Stomach (tissue), 9 donors: ENCODE data around the gene CRABP1. TPM values are rescaled to one million over a fixed set of nuclear protein-coding genes. Genes with fewer than 3 reads are reported as not detected.

Source experiments
- DNase-seq, 2 donors: peaks; one replicate each; pipeline versions ENCODE4 v3.0.0 to v3.0.0-alpha.2; 2013 to 2019
- H3K27ac ChIP-seq, 5 donors: fragments of 200-600 bp in 4 of 5; sonication (generic) in 4 of 5; one replicate each; pipeline ENCODE4 v1.5.1; 2013 to 2019; ENCODE audit warnings: mild to moderate bottlenecking in 1 of 5, moderate library complexity in 1 of 5
- H3K27me3 ChIP-seq, 3 donors: fragments of 200-600 bp; sonication (generic); one replicate each; pipeline ENCODE4 v1.5.1; 2017 to 2019; ENCODE audit warnings: mixed run types in 1 of 3
- H3K36me3 ChIP-seq, 4 donors: fragments of 200-600 bp; sonication (generic); 1 replicate in 3 of 4; 2 replicates in 1 of 4; pipeline ENCODE4 v1.5.1; 2016 to 2019
- H3K4me1 ChIP-seq, 4 donors: fragments of 200-600 bp; sonication (generic); one replicate each; pipeline ENCODE4 v1.5.1; 2016 to 2019
- H3K4me3 ChIP-seq, 4 donors: fragments of 200-600 bp; sonication (generic) in 3 of 4; one replicate each; pipeline ENCODE4 v1.5.1; 2016 to 2019; ENCODE audit warnings: mild to moderate bottlenecking in 1 of 4
- H3K9me3 ChIP-seq, 4 donors: fragments of 200-600 bp; sonication (generic); one replicate each; pipeline ENCODE4 v1.5.1; 2016 to 2019
- CTCF ChIP-seq, 7 experiments: fragments of 450-650 bp in 4 of 7; fragments of 200-600 bp in 3 of 7; sonication (generic) in 3 of 7; IDR thresholded peaks; one replicate each; pipeline ENCODE4 v1.5.1; 2016 to 2019; ENCODE audit warnings: antibody characterized with exemption in 7 of 7, control low read depth in 2 of 7, mild to moderate bottlenecking in 1 of 7
- EP300 ChIP-seq: sonication (generic); formaldehyde crosslinking; IDR thresholded peaks from one replicate; pipeline ENCODE4 v1.6.1; 2017; ENCODE audit warnings: antibody characterized with exemption
- POLR2A ChIP-seq, 4 donors: fragments of 450-650 bp; IDR thresholded peaks; one replicate each; pipeline ENCODE4 v1.6.1; 2016; ENCODE audit warnings: antibody characterized with exemption in 4 of 4, control low read depth in 2 of 4, mild to moderate bottlenecking in 1 of 4, moderate library complexity in 1 of 4
- POLR2AphosphoS5 ChIP-seq, 3 donors: sonication (generic); formaldehyde crosslinking; IDR thresholded peaks; one replicate each; pipeline ENCODE4 v1.6.1; 2016; ENCODE audit warnings: antibody characterized with exemption in 3 of 3
- whole genome bisulfite sequencing, 5 donors: extraction: QIAGEN DNeasy Blood & Tissue Kit in 3 of 5; methylation state at CpG; one replicate each; pipeline versions ENCODE4 v1.1.5 to v1.1.7; 2013 to 2018; 5-methylcytosine and 5-hydroxymethylcytosine counted together
- intact Hi-C: fragments of 100-400 bp; cut with DNase I; formaldehyde crosslinking; loops from one replicate; pipeline ENCODE4 v1.15.1; 2023; ENCODE audit warnings: low total_unique reads
- polyA plus RNA-seq, 3 donors: library from polyadenylated mRNA; stranded (reverse); fragments of 200-250 nt; gene quantifications; one replicate each; pipeline ENCODE4 v1.2.3, GENCODE V29; 2013
- total RNA-seq, 5 donors: library from RNA; depleted of rRNA; stranded (reverse); fragments of >200 nt; gene quantifications; one replicate each; pipeline versions ENCODE4 v1.1.0 to v1.2.3, GENCODE V29; 2014 to 2016
- donor health status: healthy with polysubstance abuse.
- donor health status: Bipolar disorder and iron deficiency.
- donor health status: healthy.

CRABP1 gene
- total and polyA plus RNA-seq, 8 donors = 0.62 to 4.9 (median 2.8) TPM; not detected in 5

- Histone ChIP-seq H3K27ac (no peak overlapping the region), H3K9me3 (no peaks in the 10 kb centered on the region), H3K27me3 (no peaks in the 10 kb centered on the region), H3K36me3 (no peaks in the 10 kb centered on the region), H3K4me1 (peaks cover 0 to 19% (median 6%) of the 10 kb centered on the region in 4 donors), H3K4me3 (no peak overlapping the region)
- WGBS, 5 donors = 82 to 84% (median 82%) methylated on average over 5 of the region's 5 CpGs
- intact Hi-C loops = no loop called here
- TF ChIP-seq POLR2A (IDR thresholded peaks at IDR 0.05) = no peak
- no peak for TF ChIP-seq CTCF (IDR thresholded peaks at IDR 0.05)
- TF ChIP-seq POLR2AphosphoS5 (IDR thresholded peaks at IDR 0.05) = no peak
- TF ChIP-seq EP300 = no peak
- no peak for DNase-seq
Measured at GRCh38 chr15:78366342-78366741, 26.2 kb downstream of the CRABP1 start.

- Histone ChIP-seq H3K4me3 (no peak overlapping the region), H3K36me3 (no peaks in the 10 kb centered on the region), H3K4me1 (peaks cover 7 to 28% (median 9%) of the 10 kb centered on the region in 4 donors), H3K27ac (no peak overlapping the region), H3K9me3 (no peaks in the 10 kb centered on the region), H3K27me3 (no peaks in the 10 kb centered on the region)
- 23 to 34% (median 30%) methylated on average over 5 of the region's 5 CpGs for WGBS, 5 donors
- no peak for DNase-seq
- TF ChIP-seq POLR2A (IDR thresholded peaks at IDR 0.05) = no peak
- no peak for TF ChIP-seq POLR2AphosphoS5 (IDR thresholded peaks at IDR 0.05)
- no peak for TF ChIP-seq EP300
- TF ChIP-seq CTCF (IDR thresholded peaks at IDR 0.05) = no peak
- intact Hi-C loops = no loop called here
Measured at GRCh38 chr15:78368651-78369050, 28.5 kb downstream of the CRABP1 start.

DNA sequence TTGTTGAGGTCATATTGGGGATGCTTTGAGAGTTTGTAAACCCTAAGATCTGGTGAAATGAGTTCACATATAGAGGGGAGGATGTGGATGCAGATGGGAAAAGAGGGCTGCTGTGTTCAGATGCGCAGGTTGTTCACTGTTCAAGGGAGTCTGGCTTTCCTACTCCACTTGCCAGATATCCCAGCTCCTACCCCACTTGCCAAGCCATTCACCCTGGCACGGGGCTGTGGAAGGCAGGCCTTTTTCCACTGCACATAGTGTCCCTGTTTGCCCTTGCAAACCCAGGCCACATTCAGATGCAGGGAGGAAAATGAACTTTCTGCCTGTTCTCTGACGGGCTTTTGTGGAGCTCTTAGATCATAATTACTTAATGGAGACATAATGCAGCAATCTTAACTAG is 29.0 kb downstream of the CRABP1 start:
- intact Hi-C loops = no loop called here
- no peaks in the 10 kb centered on the region for H3K9me3 ChIP-seq
- 28 to 64% (median 40%) methylated on average over 3 of the region's 3 CpGs for WGBS, 5 donors
- no peaks in the 10 kb centered on the region for H3K36me3 ChIP-seq
- H3K27me3 ChIP-seq = no peaks in the 10 kb centered on the region
- H3K27ac ChIP-seq = no peak overlapping the region
- DNase-seq = no peak
- no peak overlapping the region for H3K4me3 ChIP-seq
- TF ChIP-seq POLR2AphosphoS5 (IDR thresholded peaks at IDR 0.05) = no peak
- TF ChIP-seq CTCF (IDR thresholded peaks at IDR 0.05) = no peak
- no peak for TF ChIP-seq EP300
- no peak for TF ChIP-seq POLR2A (IDR thresholded peaks at IDR 0.05)
- peaks cover 9 to 28% (median 12%) of the 10 kb centered on the region in 4 donors for H3K4me1 ChIP-seq

- Histone ChIP-seq H3K4me1 (peaks cover 13 to 30% (median 15%) of the 10 kb centered on the region in 4 donors), H3K36me3 (no peaks in the 10 kb centered on the region), H3K27me3 (no peaks in the 10 kb centered on the region), H3K27ac (no peak overlapping the region), H3K9me3 (no peaks in the 10 kb centered on the region), H3K4me3 (no peak overlapping the region)
- no peak for DNase-seq
- whole genome bisulfite sequencing, 5 donors = 65 to 75% (median 66%) methylated on average over 6 of the region's 6 CpGs
- intact Hi-C loops = no loop called here
- no peak for TF ChIP-seq EP300
- TF ChIP-seq POLR2AphosphoS5 (IDR thresholded peaks at IDR 0.05) = no peak
- TF ChIP-seq CTCF (IDR thresholded peaks at IDR 0.05) = no peak
- no peak for TF ChIP-seq POLR2A (IDR thresholded peaks at IDR 0.05)
Measured at GRCh38 chr15:78370013-78370412, 29.9 kb downstream of the CRABP1 start.
